A549 (cell line): ENCODE results near the gene GRK3. TPM values are rescaled to one million over a fixed set of nuclear protein-coding genes. Genes with fewer than 3 reads are reported as not detected.

Experiments used
- ATAC-seq, 2 experiments: fragments of 200-7000 bp in 1 of 2; fragments of >200 bp in 1 of 2; cut with Nextera tagmentation in 1 of 2; cut with Tn5 transposase in 1 of 2; 3 replicates each; pipeline versions ENCODE4 v1.8.0 to v1.9.1; 2018 to 2020; ENCODE audit warnings: mild to moderate bottlenecking in 1 of 2, moderate library complexity in 1 of 2
- CTCF ChIA-PET: fragments of 300-600 bp; sonication (Branson Sonifier 250); formaldehyde crosslinking; extraction: SDS; loops from one replicate; lab custom pipeline; 2021; ENCODE audit warnings: antibody characterized with exemption, inconsistent platforms; lab: Yijun Ruan, JAX
- POLR2A ChIA-PET: fragments of 350-600 bp; formaldehyde crosslinking; extraction: SDS; loops from one replicate; lab custom pipeline; 2021; ENCODE audit warnings: antibody characterized with exemption, inconsistent platforms; lab: Yijun Ruan, JAX
- DNase-seq, 2 experiments: peaks; one replicate each; pipeline versions ENCODE4 v3.0.0 to v3.0.0-alpha.2; 2011 to 2016; ENCODE audit warnings: low read depth in 1 of 2, low spot score in 1 of 2
- FAIRE-seq: peaks from 2 replicates; lab custom pipeline; 2011; peaks lifted over from hg19 to GRCh38; lab: Jason Lieb, UNC
- H3K27ac ChIP-seq, 2 experiments: fragments of >200 bp; sonication (Bioruptor Twin); formaldehyde crosslinking; 3 replicates each; pipeline ENCODE4 v1.5.1; 2016 to 2017
- H3K4me1 ChIP-seq: fragments of >200 bp; sonication (Bioruptor Twin); formaldehyde crosslinking; 3 replicates; pipeline ENCODE4 v1.6.1; 2016
- H3K4me2 ChIP-seq: fragments of >200 bp; sonication (Bioruptor Twin); formaldehyde crosslinking; 3 replicates; pipeline ENCODE4 v1.6.1; 2016
- H3K4me3 ChIP-seq: fragments of >200 bp; sonication (Bioruptor Twin); formaldehyde crosslinking; 3 replicates; pipeline ENCODE4 v1.5.1; 2016
- H3K9me3 ChIP-seq: fragments of >200 bp; sonication (Bioruptor Twin); formaldehyde crosslinking; 3 replicates; pipeline ENCODE4 v1.6.1; 2016
- CBX8 ChIP-seq: fragments of 200-600 bp; sonication (generic); IDR thresholded peaks from 2 replicates; pipeline ENCODE4 v1.6.1; 2016
- CEBPB ChIP-seq, 2 experiments: fragments of >200 bp in 1 of 2; sonication (Bioruptor Twin) in 1 of 2; formaldehyde crosslinking in 1 of 2; IDR thresholded peaks; 2 replicates each; pipeline ENCODE4 v1.6.1; 2012 to 2016
- ESRRA ChIP-seq: fragments of 150-350 bp; IDR thresholded peaks from 2 replicates; pipeline ENCODE4 v1.6.1; 2014; ENCODE audit warnings: mild to moderate bottlenecking, low read length, borderline replicate concordance
- FOSL2 ChIP-seq, 2 experiments: fragments of 450-650 bp in 1 of 2; fragments of >200 bp in 1 of 2; sonication (Bioruptor Twin) in 1 of 2; formaldehyde crosslinking; IDR thresholded peaks; 2 replicates each; pipeline versions ENCODE4 v1.5.0 to v1.6.1; 2016 to 2020; ENCODE audit warnings: mild to moderate bottlenecking in 1 of 2, moderate library complexity in 1 of 2
- GATA3 ChIP-seq: IDR thresholded peaks from 2 replicates; pipeline ENCODE4 v1.6.1; 2012; ENCODE audit warnings: borderline replicate concordance
- HEYL ChIP-seq: fragments of 250-450 bp; sonication (Bioruptor Pico); IDR thresholded peaks from 2 replicates; pipeline ENCODE4 v1.8.0; 2021; ENCODE audit warnings: mild to moderate bottlenecking, moderate library complexity
- HOXB5 ChIP-seq: fragments of 250-450 bp; sonication (Bioruptor Pico); IDR thresholded peaks from 2 replicates; pipeline ENCODE4 v1.5.0; 2020; ENCODE audit warnings: mild to moderate bottlenecking, moderate library complexity
- JUNB ChIP-seq: fragments of >200 bp; sonication (Bioruptor Twin); formaldehyde crosslinking; IDR thresholded peaks from 2 replicates; pipeline ENCODE4 v1.6.1; 2016
- KDM5A ChIP-seq: fragments of 200-600 bp; sonication (generic); IDR thresholded peaks from 2 replicates; pipeline ENCODE4 v1.6.1; 2016; ENCODE audit warnings: antibody characterized with exemption, mild to moderate bottlenecking
- MYC ChIP-seq: IDR thresholded peaks from 2 replicates; pipeline ENCODE4 v1.6.1; 2012; ENCODE audit warnings: mild to moderate bottlenecking, inconsistent platforms, low read length, improper control_type of control experiment, borderline replicate concordance
- NPAS2 ChIP-seq: fragments of 250-450 bp; sonication (Bioruptor Pico); IDR thresholded peaks from 2 replicates; pipeline ENCODE4 v1.8.0; 2022; ENCODE audit warnings: mild to moderate bottlenecking, moderate library complexity, borderline replicate concordance
- NR3C1 ChIP-seq: fragments of >200 bp; sonication (Bioruptor Twin); formaldehyde crosslinking; IDR thresholded peaks from 3 replicates; pipeline ENCODE4 v1.6.1; 2017
- PHF8 ChIP-seq: fragments of 200-600 bp; sonication (generic); IDR thresholded peaks from 2 replicates; pipeline ENCODE4 v1.6.1; 2016; ENCODE audit warnings: low read depth, mild to moderate bottlenecking, antibody characterized with exemption, moderate library complexity, borderline replicate concordance
- RARB ChIP-seq: fragments of 250-450 bp; sonication (Bioruptor Pico); IDR thresholded peaks from 2 replicates; pipeline ENCODE4 v1.8.0; 2021; ENCODE audit warnings: mild to moderate bottlenecking, moderate library complexity
- RCOR1 ChIP-seq: fragments of 150-350 bp; IDR thresholded peaks from 2 replicates; pipeline ENCODE4 v1.6.1; 2014; ENCODE audit warnings: antibody characterized with exemption, low read length, low read depth
- RFX5 ChIP-seq: fragments of 450-650 bp; IDR thresholded peaks from 2 replicates; pipeline ENCODE4 v1.7.1; 2014; ENCODE audit warnings: antibody characterized with exemption, mild to moderate bottlenecking, moderate library complexity
- SMC3 ChIP-seq: fragments of >200 bp; sonication (Bioruptor Twin); formaldehyde crosslinking; IDR thresholded peaks from 3 replicates; pipeline ENCODE4 v1.6.1; 2018; ENCODE audit warnings: inconsistent platforms
- TFCP2L1 ChIP-seq: fragments of 250-450 bp; sonication (Bioruptor Pico); IDR thresholded peaks from 2 replicates; pipeline ENCODE4 v1.5.0; 2021; ENCODE audit warnings: mild to moderate bottlenecking
- TP53 ChIP-seq: fragments of 250-450 bp; sonication (Bioruptor Pico); IDR thresholded peaks from 2 replicates; pipeline ENCODE4 v1.5.0; 2021; ENCODE audit warnings: mild to moderate bottlenecking, moderate library complexity
- ZC3H11A ChIP-seq: fragments of 450-650 bp; IDR thresholded peaks from 2 replicates; pipeline ENCODE4 v1.6.1; 2014; ENCODE audit warnings: antibody characterized with exemption, mild to moderate bottlenecking
- ZFP36 ChIP-seq: fragments of 450-650 bp; IDR thresholded peaks from 2 replicates; pipeline ENCODE4 v1.6.1; 2014; ENCODE audit warnings: borderline replicate concordance; ENCODE audit not compliant: partially characterized antibody
- ZNF302 ChIP-seq: fragments of 250-450 bp; sonication (Bioruptor Pico); IDR thresholded peaks from 2 replicates; pipeline ENCODE4 v1.9.0; 2021; ENCODE audit warnings: inconsistent platforms, mild to moderate bottlenecking, moderate library complexity
- WGBS: methylation state at CpG from one replicate; pipeline ENCODE4 v1.1.6; 2017; ENCODE audit errors: missing lambda C conversion rate; 5-methylcytosine and 5-hydroxymethylcytosine counted together
- polyA plus RNA-seq, 4 experiments: library from polyadenylated mRNA; depleted of rRNA in 3 of 4; stranded (reverse); fragments of >200 nt; fragmentation: RNase III in 1 of 4; extraction: RNeasy Plus Mini Kit Qiagen cat#74134 plus additional on column Dnase treatment in 1 of 4; gene quantifications; 2 replicates in 3 of 4; 3 replicates in 1 of 4; pipeline ENCODE4 v1.2.3, GENCODE V29; 2011 to 2017
- TF ChIP-seq, protein P1 (sequence below): fragments of 450-650 bp; IDR thresholded peaks from 2 replicates; pipeline ENCODE4 v1.6.1; 2014; ENCODE audit warnings: antibody characterized with exemption
- TF ChIP-seq, protein P2 (sequence below): fragments of 250-450 bp; sonication (Bioruptor Pico); IDR thresholded peaks from 2 replicates; pipeline ENCODE4 v1.5.0; 2021; ENCODE audit warnings: mild to moderate bottlenecking, moderate library complexity, borderline replicate concordance
- TF ChIP-seq, protein P3 (sequence below): fragments of >200 bp; sonication (Bioruptor Twin); formaldehyde crosslinking; IDR thresholded peaks from 3 replicates; pipeline ENCODE4 v1.6.1; 2016
- TF ChIP-seq, protein P4 (sequence below): fragments of 150-350 bp; IDR thresholded peaks from 2 replicates; pipeline ENCODE4 v1.6.1; 2014; ENCODE audit warnings: low read depth, mild to moderate bottlenecking, low read length

Gene GRK3
- polyA plus RNA-seq, 2 of the 4 experiments (the other 2 are of a cell fraction) = 3.9 to 6.5 TPM

DNA sequence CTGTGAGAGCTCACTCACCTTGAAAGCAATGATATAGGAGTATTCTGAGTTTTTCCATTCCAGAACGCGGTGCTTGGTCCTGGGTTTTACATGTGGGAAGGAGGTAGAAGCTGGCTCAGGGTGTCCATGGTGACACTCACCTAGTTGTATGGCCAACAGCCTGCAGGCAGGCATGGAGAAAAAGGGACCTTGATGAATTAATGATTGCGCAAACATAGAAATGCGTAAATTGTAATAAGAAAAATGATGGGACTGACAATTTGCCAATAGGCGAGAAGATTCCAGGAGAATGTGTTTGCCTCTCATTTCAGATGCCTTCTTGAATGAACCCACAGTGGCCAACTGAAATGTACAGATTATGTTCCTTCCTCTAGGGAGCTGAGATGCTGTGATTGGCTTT lies 124.2 kb downstream of the GRK3 start:
- DNase-seq (no peak), FAIRE-seq (no peak), ATAC-seq (no peak)
- WGBS = 95% methylated on average over 5 of the region's 5 CpGs
- CTCF ChIA-PET = interaction anchor here (1.5 kb wide), 1 partner anchor 15 kb away, joined by 4 read pairs; no protein-coding TSS in a partner anchor
- no peak overlapping the region for H3K27ac ChIP-seq
- TF ChIP-seq RARB (CRISPR knock-in tag) = no peak
- TF ChIP-seq TP53 (CRISPR knock-in tag) = no peak
- TF ChIP-seq ESRRA = no peak
- TF ChIP-seq, protein P1, sequence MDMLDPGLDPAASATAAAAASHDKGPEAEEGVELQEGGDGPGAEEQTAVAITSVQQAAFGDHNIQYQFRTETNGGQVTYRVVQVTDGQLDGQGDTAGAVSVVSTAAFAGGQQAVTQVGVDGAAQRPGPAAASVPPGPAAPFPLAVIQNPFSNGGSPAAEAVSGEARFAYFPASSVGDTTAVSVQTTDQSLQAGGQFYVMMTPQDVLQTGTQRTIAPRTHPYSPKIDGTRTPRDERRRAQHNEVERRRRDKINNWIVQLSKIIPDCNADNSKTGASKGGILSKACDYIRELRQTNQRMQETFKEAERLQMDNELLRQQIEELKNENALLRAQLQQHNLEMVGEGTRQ = no peak
- TF ChIP-seq KDM5A = no peak
- TF ChIP-seq TFCP2L1 = no peak
- no peak overlapping the region for H3K4me3 ChIP-seq
- H3K4me1 ChIP-seq = no peaks in the 10 kb centered on the region
- no peak overlapping the region for H3K4me2 ChIP-seq
- H3K9me3 ChIP-seq = no peaks in the 10 kb centered on the region
- POLR2A ChIA-PET = no interaction called here

DNA sequence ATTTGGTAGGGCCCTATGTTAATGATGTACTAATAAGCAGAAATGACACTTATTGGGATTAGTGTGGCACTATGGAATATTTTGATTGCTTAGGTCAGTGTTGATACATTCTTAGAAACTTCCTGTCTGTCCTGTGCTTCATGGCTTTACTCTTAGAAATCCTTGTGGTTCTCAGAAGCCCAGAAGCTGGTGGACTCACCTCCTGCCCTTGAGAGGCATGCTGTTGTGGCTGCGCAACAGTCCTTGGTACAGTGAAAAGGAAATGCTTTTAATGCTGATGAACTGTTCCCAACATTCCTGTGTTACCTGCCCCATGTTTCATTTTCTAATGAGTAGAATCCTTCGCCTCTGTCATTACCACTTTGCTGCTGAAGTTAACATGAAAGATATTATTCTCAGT lies 125.2 kb downstream of the GRK3 start:
- ChIA-PET POLR2A (no interaction called here), CTCF (no interaction called here)
- TF ChIP-seq, protein P2, sequence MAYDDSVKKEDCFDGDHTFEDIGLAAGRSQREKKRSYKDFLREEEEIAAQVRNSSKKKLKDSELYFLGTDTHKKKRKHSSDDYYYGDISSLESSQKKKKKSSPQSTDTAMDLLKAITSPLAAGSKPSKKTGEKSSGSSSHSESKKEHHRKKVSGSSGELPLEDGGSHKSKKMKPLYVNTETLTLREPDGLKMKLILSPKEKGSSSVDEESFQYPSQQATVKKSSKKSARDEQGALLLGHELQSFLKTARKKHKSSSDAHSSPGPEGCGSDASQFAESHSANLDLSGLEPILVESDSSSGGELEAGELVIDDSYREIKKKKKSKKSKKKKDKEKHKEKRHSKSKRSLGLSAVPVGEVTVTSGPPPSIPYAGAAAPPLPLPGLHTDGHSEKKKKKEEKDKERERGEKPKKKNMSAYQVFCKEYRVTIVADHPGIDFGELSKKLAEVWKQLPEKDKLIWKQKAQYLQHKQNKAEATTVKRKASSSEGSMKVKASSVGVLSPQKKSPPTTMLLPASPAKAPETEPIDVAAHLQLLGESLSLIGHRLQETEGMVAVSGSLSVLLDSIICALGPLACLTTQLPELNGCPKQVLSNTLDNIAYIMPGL (CRISPR knock-in tag) = no peak
- TF ChIP-seq HEYL (no peak), PHF8 (no peak), FOSL2 (IDR thresholded peaks at IDR 0.05) (no peak), FOSL2 (CRISPR knock-in tag; IDR thresholded peaks at IDR 0.05) (no peak), TFCP2L1 (no peak), ZFP36 (no peak)
- ATAC-seq = no peak
- Histone ChIP-seq H3K4me2 (no peak overlapping the region), H3K9me3 (no peaks in the 10 kb centered on the region), H3K4me1 (no peaks in the 10 kb centered on the region), H3K27ac (no peak overlapping the region), H3K4me3 (no peak overlapping the region)
- WGBS = 96% methylated on average over 2 of the region's 2 CpGs
- DNase-seq = no peak
- no peak for FAIRE-seq

DNA sequence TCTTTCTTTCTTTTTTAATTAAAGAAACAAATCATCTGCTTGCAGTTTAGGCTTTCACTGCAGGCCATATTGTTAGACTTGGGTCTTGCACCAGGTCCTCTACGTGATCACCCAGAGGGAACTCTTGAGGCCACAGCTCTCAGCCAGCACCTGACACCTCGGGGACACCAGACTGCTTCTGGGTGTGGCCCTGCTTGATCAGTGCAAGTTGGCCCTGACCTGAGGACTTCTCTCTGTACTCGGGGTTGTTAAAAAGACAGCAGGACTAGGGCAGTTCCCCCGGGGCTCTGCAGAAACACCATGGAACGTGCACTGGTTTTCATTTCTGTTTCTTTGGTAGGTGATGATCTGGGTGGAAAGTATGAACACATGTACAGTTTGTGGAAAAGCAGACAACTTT lies 126.3 kb downstream of the GRK3 start:
- FAIRE-seq = no peak
- no peak for DNase-seq
- ChIA-PET CTCF (interaction anchor here (2.1 kb wide), 1 partner anchor 12 kb away, joined by 4 read pairs; no protein-coding TSS in a partner anchor), POLR2A (no interaction called here)
- H3K9me3 ChIP-seq = no peaks in the 10 kb centered on the region
- no peak overlapping the region for H3K4me2 ChIP-seq
- no peak overlapping the region for H3K4me3 ChIP-seq
- no peak for ATAC-seq
- no peaks in the 10 kb centered on the region for H3K4me1 ChIP-seq
- no peak for TF ChIP-seq TP53 (CRISPR knock-in tag)
- no peak for TF ChIP-seq NPAS2 (CRISPR knock-in tag)
- TF ChIP-seq RFX5 = no peak
- TF ChIP-seq GATA3 = no peak
- H3K27ac ChIP-seq = no peak overlapping the region
- WGBS = 83% methylated on average over 4 of the region's 5 CpGs

DNA sequence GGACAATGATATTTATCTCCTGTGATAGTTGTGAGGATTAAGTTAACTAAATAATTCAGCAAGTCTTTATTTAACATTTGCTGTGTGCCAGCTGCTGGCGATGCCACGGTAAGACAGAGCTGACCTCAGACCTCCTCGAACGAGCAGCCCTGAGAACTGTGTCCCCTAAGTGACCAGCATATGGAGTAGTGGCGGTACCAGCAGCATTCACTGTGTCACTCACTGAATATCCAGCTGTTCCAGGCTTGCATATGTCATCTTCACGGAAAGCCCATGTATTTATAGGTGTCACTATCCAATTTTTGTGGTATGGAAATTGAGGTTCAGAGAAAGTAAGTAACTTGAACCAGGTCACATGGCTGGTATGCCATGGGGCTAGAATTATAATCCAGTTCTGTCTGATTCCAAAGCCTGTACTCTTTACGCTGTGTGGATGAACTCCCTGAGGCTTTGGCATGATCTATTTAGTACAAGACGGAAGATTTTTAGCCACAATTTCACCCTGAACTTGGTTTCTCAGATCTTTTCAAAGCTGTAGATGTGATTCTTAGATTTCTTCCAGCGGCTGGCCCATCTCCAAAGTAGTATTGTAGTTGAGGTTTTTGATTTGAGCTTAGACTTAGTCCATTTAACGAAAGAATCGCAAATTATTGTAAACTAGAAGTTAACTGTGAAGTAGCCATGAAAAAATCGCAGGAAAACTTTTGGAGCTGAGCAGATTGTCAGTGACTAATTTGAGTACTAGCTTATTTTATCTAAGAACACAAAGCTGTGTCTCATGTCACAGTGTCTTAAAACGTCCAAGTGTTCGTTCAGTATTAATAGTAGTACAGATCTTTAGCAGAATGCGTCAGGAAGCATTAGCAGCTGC lies 128.2 kb downstream of the GRK3 start:
- no peak overlapping the region for H3K27ac ChIP-seq
- DNase-seq = no peak
- H3K4me2 ChIP-seq = no peak overlapping the region
- H3K4me3 ChIP-seq = no peak overlapping the region
- no peak for FAIRE-seq
- ChIA-PET CTCF (interaction anchor here (1.3 to 2.1 kb wide), 2 partner anchors 10 to 230 kb away, joined by 4 read pairs; no protein-coding TSS in a partner anchor), POLR2A (no interaction called here)
- H3K9me3 ChIP-seq = no peaks in the 10 kb centered on the region
- 88% methylated on average over 15 of the region's 15 CpGs for WGBS
- ATAC-seq = no peak
- H3K4me1 ChIP-seq = no peaks in the 10 kb centered on the region
- TF ChIP-seq ZNF302 (CRISPR knock-in tag) (no peak), CEBPB (IDR thresholded peaks at IDR 0.05) (no peak), CBX8 (no peak), HOXB5 (no peak), SMC3 (no peak), TP53 (CRISPR knock-in tag) (no peak), MYC (no peak), NR3C1 (no peak), JUNB (no peak), RCOR1 (no peak), ESRRA (no peak), ZC3H11A (no peak)
- TF ChIP-seq, protein P3, sequence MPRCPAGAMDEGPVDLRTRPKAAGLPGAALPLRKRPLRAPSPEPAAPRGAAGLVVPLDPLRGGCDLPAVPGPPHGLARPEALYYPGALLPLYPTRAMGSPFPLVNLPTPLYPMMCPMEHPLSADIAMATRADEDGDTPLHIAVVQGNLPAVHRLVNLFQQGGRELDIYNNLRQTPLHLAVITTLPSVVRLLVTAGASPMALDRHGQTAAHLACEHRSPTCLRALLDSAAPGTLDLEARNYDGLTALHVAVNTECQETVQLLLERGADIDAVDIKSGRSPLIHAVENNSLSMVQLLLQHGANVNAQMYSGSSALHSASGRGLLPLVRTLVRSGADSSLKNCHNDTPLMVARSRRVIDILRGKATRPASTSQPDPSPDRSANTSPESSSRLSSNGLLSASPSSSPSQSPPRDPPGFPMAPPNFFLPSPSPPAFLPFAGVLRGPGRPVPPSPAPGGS = no peak
- TF ChIP-seq, protein P4, sequence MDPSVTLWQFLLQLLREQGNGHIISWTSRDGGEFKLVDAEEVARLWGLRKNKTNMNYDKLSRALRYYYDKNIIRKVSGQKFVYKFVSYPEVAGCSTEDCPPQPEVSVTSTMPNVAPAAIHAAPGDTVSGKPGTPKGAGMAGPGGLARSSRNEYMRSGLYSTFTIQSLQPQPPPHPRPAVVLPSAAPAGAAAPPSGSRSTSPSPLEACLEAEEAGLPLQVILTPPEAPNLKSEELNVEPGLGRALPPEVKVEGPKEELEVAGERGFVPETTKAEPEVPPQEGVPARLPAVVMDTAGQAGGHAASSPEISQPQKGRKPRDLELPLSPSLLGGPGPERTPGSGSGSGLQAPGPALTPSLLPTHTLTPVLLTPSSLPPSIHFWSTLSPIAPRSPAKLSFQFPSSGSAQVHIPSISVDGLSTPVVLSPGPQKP = no peak
